Measurements from ENCODE around the gene COX6A2.

COX6A2 gene

DNA sequence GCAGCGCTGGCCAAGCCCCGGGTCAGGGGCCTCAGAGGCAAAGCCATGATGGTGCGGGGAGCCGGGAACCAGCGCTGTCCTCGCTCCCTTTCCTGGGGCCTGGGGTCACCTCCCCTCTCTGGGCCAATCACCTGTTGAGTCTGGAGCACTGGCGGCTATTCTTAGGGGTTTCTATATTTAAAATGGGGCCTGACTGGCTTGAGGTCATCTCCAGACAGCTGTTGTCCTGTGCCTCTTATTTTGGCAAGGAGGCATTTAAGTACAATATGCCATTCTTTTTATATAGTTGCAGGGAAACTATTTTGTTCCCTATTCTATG, at the start of gene COX6A2:
COX6A2 (minus strand) TSS at position 82 of the 319 bp plus-strand sequence; CDS start at position 47, 35 bp downstream.
- no peak for DNase-seq

DNA sequence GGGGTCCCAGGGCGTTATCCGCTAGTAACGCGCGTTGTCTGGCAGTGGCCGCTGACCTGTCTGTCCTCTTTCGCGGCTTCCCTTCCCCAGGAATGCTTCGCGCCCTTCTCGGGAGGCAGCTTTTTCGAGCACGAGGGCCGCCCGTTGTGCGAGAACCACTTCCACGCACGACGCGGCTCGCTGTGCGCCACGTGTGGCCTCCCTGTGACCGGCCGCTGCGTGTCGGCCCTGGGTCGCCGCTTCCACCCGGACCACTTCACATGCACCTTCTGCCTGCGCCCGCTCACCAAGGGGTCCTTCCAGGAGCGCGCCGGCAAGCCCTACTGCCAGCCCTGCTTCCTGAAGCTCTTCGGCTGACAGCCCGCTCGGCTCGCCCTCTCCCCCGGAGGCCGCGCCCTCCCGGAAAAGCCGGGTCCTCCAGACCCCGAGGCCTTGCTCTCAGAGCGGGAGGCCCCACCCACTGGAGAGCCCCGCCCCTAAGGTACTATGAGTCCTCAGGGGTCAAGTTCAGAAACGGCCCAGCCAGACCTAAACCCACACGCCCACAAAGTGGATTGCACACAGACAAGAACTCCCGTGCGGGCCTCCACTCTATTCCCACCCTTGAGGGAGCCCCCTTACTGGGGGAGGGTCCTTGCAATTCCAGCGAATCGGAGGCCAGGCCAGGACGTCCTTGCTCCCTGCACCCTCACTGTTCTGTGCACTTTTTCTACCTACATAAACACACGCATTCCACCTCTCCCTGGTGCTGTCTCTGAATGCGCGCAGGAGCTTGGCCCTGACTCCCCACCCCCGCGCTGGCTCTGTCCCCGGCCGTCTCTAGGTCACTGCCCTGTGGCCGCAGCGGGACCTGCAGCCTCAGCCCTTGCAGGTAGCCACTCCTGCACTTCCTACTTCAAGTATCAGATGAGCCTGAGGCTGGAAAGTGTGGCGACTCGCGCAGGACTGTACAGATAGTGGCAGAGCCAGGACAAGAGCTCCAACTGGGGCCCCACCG, 49.4 kb upstream of the COX6A2 start:
- peak in 1 of 2 experiments; percentile 26 for DNase-seq

DNA sequence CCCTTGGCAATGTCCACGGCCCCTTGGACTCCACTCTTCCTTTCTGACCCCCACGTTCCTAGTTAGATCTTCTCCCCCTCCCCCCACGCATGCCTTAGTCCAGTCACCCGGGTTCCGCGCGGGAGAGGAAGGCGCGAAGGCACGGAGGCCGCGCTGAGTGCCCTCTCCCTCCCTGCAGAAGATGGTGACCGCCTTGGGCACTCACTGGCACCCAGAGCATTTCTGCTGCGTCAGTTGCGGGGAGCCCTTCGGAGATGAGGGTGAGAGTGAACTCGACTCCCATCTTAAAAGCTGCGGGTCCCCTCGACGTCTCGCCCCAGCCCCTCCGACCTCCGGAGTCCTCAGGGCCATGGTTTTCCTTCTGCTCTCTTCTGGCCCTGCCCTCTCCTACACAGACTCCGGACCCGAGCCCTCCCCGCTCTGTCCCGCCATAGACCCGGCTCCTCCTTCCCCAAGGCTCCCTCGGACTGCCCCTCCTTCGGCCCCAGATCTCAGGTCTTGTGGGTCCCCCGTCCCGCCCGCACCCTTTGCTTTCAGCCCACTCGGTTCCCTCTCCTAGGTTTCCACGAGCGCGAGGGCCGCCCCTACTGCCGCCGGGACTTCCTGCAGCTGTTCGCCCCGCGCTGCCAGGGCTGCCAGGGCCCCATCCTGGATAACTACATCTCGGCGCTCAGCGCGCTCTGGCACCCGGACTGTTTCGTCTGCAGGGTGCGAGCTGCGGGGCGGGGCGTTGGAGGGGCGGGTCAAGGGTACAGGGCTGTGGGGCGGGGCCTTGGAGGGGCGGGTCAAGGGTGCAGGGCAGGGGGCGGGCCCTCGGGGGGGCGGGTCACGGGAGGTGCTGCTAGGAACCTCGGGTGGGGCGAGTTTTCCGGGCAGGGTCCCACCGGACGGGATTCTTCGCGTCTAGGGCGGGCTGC, 48.4 kb upstream of the COX6A2 start:
- DNase-seq: peak; percentile 91 to 92

DNA sequence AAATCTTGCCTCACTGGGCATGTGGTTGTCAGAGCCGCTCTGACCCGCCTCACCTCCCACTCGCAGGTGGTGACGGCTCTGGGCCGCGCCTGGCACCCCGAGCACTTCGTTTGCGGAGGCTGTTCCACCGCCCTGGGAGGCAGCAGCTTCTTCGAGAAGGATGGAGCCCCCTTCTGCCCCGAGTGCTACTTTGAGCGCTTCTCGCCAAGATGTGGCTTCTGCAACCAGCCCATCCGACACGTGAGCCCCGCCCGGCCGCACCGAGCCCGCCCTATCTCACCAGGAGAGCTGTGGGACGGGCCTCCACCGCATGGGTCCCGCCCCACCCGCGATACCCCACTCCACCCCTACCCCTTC, 47.8 kb upstream of the COX6A2 start:
- DNase-seq: no peak

DNA sequence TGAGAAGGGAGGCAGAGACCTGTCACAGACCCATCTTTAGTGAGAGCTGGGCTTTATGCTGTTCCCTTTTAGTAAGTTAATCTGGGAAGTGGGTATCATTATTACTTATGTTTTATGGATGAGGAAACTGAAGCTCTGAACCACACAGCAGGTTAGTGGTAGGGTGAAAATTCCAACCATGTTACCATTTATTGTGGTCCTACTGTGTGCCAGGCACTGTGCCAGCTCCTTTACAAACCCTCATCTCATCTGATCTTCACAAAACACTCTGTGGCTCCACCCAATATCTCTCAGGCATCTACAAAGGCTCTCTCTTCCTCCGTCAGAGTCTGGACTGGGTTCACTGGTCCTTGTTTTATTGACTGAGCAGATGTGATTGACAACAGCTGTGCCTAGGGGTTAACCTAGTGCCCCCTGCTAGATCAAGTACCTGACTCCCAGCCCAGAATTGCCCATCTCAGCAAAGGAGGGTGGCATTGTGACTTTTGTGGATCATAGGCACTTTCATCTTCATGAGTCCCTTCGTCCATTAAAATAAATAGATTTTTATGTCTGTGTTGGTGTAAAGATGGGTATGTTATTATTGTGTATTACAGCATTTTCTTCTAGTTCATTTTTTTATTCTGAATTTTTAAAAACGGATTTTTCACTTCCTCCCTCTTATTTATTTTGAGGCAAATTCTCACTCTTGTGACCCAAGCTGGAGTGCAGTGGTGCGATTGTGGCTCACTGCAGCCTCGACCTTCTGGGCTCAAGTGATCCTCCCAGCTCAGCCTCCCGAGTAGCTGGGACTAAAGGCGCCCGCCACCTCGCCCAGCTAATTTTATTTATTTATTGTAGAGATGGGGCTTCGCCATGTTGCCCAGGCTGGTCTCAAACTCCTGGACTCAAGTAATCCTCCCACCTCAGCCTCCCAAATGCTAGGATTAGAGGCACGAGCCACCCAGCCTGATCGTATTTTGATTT, 46.9 kb upstream of the COX6A2 start:
- no peak for DNase-seq

DNA sequence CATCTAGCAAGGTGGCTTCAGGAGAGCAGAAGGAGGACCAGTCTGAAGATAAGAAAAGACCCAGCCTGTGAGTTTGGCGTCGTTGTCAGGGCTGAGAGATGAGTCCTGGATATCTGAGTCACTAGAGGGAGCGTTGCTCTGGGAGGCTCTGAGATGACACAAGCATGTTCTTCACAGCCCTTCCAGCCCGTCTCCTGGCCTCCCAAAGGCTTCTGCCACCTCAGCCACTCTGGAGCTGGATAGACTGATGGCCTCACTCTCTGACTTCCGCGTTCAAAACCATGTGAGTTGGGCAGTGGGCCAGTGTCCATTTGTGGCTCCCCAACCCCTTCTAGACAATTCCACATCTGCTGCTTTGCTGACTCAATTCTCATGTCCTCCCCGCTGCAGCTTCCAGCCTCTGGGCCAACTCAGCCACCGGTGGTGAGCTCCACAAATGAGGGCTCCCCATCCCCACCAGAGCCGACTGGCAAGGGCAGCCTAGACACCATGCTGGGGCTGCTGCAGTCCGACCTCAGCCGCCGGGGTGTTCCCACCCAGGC, 46.1 kb upstream of the COX6A2 start:
- no peak for DNase-seq

DNA sequence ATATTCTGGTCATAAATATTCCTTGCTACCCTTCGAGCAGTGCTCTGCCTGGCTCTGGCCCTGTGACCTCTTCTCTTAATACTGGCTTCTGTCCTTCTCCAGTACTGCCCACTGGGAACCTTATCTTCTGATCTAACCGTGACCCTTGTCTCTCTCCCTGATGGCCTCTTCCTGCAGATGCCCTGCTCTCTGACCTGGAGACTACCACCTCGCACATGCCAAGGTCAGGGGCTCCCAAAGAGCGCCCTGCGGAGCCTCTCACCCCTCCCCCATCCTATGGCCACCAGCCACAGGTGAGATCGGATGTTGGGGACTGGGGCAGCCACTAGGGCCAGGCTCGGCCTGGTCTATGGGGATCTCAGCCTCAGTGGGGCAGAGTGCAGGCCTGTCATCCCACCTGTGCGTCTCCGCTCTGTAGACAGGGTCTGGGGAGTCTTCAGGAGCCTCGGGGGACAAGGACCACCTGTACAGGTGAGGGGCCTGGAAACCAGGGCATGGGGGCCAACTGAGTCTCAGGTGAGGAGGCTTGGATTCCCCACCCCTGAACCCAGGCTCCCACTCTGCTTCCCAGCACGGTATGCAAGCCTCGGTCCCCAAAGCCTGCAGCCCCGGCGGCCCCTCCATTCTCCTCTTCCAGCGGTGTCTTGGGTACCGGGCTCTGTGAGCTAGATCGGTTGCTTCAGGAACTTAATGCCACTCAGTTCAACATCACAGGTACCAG, 45.3 kb upstream of the COX6A2 start:
- no peak for DNase-seq

DNA sequence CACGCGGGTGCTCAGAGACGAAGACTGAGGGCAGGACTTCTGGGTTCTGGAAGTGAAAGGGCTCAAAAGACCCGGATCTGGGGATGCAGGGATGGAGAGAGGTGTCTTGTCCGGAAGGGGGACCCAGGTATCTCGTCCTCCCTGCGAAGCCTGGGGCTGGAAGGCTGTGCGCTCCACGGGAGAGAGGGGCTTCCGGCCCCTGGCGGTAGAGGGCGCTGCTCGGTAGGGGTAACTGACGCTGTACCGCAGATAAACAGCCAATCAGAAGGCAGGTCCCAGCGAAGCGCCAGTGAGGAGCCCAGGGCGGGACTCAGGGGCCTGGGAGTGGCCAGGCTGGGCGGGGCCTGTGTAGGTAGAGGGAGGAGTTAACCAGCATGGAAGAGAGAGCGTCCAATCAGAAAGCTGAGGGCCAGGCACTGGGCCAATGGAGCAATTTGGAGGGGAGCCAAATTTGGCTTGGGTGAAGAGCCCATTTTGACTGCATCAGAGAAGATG, 44.6 kb upstream of the COX6A2 start:
- DNase-seq: no peak

DNA sequence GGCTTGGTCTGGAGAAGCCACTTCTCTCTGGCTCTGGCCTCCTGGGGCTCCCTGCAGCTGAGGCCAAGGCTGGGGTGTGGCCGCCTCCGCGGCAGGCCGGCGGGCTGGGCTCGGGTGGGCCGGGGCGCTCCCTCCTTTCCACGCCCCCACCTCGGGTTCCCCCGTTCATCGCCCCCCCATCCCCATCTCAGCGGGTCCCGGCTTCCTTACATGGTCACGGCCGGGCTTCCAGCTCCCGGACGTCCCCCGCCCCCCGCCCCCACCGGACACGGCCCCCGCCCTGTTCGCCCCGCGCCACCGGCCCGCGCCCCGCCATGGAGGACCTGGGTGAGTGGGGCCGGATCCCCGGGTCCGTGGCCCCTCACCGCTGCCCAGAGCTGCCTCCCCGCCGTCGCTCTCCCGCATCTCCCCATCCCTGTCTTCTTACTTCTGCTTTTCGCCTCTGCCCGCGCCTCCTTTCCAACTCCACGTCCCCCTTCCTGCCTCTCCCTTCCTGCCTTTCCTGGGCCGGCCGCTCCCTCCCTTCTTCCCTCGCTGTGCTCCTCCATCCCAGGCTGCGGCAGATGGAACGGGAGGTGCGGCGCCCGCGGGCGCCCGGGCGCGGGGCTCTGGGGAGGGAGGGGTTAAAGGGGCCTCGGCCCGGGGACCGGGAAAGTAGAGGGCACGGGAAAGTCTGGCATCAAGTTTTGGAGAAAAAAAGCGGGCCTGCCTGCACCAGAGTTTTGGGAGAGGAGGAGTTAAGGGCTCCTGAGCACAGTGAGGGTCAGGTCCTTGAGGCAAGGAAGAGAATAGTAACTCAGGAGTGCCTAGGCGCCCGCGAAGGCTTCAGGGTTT, 43.9 kb upstream of the COX6A2 start, which contains the start of gene TGFB1I1:
TGFB1I1 (plus strand) TSS at position 278 of the 834 bp plus-strand sequence; CDS start at position 315, 37 bp downstream.
- no peak for DNase-seq

DNA sequence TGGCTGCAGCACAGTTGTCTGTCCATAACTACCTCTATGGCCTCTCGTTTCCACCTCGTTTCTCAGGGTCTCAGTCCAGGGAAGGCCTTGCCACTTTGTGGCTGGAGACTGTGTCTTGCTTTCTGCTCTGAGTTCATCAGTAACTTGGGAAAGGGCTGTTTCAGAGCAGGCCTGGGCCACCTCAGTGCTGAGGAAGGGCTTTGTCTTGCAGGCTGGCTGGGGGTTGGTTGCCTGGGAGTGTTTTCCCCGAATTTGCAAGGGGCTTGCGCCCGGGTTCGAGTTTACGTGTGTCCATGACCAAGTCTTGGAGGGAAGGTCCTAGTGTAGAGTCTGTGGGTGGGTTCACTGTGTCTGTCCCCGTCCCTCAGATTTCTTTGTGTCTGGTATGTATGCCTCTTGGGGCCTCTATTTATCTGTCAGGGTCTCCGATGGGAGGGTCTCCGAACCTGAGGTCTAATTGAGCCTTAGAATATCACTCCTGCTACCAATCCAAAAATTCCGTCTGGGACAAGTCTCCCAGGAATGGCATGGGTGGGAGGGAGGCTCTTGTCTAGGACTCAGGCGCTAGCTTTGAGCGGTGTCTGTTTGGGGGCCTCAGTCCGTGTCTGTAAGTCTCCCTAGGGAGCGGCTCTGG, 43.2 kb upstream of the COX6A2 start:
- no peak for DNase-seq

DNA sequence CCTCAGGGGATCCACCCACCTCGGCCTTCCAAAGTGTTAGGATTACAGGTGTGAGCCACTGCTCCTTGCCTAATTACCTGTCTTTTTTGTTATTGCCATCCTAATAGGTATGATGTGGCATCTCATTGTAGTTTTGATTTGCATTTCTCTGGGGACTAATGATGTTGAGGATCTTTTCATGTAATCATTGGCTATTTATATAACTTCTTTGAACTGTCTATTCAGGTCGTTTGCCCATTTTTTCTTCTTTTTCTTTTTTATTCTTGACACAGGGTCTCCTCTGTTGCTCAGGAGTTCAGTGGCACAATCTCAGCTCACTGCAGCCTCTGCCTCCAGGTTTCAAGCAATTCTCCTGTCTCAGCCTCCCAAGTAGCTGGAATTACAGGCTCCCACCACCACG, 42.5 kb upstream of the COX6A2 start:
- DNase-seq: no peak

DNA sequence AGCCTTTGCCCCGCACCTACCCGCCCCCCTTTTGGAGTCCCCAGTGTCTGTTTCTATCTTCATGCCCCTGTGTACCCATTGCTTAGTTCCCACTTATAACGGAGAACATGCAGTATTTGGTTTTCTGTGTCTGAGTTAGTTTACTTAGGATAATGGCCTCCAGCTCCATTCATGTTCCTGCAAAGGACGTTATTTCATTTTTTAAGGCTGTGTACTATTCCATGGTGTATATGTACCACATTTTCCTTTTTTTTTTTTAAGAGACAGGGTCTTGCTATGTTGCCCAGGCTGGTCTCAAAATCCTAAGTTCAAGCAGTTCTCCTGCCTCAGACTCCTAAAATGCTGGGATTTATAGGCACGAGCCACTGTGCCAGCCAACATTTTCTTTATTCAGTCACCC, 39.7 kb upstream of the COX6A2 start:
- DNase-seq: no peak

DNA sequence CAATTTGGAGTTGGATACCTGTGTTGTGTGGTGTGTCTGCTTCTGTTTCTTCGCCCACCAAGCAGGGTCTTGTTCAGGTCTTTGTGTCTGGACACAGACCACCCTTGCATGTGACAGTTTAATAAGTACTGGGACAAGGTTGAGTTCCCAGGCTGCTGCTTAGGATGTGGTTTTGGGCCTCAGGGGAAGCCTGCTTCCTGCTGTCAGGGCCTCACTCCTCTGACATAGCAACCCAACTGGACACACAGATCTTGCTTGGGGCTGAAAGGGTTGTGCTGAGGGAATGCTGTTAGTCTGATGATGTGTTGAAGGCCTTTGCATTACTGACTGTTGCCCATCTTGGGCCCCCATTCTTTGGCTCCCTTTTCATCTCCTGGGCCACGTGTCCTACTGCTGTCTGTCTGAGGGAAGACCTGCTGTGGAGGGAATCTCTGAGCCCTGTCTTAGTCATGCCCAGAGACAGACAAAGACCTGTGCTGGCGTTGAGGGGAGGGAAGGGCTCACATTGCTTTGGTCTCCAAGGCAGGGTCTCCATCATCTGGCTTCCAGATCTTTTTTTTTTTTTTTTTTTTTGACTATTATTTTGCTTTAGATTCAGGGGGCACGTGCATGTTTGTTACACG, 39.1 kb upstream of the COX6A2 start:
- no peak for DNase-seq

DNA sequence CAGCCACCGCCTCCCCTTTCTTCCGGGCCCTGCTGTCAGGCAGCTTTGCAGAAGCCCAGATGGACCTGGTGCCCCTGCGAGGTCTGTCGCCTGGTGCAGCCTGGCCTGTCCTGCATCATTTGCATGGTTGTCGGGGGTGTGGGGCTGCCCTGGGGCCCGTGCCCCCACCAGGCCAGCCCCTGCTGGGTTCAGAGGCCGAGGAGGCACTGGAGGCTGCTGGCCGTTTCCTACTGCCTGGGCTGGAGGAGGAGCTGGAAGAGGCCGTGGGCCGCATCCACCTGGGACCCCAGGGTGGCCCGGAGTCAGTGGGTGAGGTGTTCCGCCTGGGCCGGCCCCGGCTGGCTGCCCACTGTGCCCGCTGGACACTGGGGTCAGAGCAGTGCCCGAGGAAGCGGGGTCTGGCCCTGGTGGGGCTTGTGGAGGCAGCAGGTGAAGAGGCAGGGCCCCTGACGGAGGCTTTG, 38.3 kb upstream of the COX6A2 start:
- no peak for DNase-seq

DNA sequence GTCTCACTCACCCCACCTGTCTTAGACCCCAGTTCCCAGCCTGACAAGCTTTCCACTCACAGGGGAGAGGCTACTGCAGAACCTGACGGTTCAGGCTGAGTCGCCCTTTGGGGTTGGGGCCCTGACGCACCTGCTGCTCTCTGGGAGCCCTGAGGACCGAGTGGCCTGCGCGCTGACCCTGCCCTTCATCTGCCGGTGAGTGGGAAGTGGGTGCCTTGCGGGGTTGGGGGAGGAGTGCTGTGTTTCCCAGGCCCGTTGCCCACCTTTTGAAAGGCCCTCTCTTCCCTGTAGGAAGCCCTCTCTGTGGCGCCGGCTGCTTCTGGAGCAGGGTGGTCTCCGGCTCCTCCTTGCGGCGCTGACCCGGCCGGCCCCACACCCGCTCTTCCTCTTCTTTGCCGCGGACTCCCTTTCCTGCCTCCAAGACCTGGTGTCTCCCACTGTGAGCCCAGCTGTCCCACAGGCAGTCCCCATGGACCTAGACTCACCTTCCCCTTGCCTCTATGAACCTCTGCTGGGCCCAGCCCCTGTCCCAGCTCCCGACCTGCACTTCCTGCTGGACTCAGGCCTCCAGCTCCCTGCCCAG, 37.7 kb upstream of the COX6A2 start:
- DNase-seq: no peak

DNA sequence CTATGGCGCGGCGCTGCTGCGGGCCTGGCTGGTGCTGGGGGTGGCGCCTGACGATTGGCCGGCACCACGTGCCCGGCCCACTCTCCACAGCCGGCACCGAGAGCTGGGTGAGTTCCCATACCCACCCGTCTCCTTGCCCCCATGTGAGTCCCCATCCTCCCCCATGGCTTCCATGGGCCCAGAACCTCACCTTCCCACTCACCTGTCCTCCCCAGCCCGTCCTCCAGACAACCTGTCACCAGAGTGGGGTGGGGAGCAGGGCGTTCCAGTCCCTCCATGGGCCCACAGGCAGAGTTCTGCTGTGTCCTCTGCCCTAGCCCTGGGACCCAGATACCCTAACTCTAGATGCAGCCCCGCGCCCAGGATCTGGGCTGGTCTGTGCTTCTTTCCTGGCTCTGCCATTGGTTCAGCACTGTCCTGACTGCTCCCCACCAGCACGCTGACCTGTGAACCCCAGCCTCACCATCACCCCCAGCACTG, 36.7 kb upstream of the COX6A2 start:
- DNase-seq: no peak

DNA sequence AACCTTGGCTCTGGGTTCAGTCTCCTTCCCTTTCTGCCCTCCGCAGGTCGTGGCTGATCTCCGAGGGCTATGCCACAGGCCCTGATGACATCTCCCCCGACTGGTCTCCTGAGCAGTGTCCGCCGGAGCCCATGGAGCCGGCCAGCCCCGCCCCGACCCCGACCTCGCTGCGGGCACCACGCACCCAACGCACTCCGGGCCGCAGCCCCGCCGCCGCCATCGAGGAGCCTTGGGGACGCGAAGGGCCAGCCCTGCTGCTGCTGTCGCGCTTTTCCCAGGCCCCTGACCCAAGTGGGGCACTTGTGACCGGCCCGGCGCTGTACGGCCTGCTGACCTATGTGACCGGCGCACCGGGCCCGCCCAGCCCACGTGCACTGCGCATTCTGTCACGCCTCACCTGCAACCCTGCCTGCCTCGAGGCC, 36.2 kb upstream of the COX6A2 start:
- DNase-seq: no peak
